ENCODE measurements around the gene ARHGAP12. TPM values are rescaled to one million over a fixed set of nuclear protein-coding genes. Genes with fewer than 3 reads are reported as not detected.
"Not testable (repeated sequence)": the region's sequence is repeated elsewhere in the genome, so short reads cannot be mapped to it uniquely, and the experiment has no call there.

The ARHGAP12 gene, protein sequence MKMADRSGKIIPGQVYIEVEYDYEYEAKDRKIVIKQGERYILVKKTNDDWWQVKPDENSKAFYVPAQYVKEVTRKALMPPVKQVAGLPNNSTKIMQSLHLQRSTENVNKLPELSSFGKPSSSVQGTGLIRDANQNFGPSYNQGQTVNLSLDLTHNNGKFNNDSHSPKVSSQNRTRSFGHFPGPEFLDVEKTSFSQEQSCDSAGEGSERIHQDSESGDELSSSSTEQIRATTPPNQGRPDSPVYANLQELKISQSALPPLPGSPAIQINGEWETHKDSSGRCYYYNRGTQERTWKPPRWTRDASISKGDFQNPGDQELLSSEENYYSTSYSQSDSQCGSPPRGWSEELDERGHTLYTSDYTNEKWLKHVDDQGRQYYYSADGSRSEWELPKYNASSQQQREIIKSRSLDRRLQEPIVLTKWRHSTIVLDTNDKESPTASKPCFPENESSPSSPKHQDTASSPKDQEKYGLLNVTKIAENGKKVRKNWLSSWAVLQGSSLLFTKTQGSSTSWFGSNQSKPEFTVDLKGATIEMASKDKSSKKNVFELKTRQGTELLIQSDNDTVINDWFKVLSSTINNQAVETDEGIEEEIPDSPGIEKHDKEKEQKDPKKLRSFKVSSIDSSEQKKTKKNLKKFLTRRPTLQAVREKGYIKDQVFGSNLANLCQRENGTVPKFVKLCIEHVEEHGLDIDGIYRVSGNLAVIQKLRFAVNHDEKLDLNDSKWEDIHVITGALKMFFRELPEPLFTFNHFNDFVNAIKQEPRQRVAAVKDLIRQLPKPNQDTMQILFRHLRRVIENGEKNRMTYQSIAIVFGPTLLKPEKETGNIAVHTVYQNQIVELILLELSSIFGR
- total RNA-seq = 1 to 10 TPM; 5.5 to 6.4 TPM

DNA sequence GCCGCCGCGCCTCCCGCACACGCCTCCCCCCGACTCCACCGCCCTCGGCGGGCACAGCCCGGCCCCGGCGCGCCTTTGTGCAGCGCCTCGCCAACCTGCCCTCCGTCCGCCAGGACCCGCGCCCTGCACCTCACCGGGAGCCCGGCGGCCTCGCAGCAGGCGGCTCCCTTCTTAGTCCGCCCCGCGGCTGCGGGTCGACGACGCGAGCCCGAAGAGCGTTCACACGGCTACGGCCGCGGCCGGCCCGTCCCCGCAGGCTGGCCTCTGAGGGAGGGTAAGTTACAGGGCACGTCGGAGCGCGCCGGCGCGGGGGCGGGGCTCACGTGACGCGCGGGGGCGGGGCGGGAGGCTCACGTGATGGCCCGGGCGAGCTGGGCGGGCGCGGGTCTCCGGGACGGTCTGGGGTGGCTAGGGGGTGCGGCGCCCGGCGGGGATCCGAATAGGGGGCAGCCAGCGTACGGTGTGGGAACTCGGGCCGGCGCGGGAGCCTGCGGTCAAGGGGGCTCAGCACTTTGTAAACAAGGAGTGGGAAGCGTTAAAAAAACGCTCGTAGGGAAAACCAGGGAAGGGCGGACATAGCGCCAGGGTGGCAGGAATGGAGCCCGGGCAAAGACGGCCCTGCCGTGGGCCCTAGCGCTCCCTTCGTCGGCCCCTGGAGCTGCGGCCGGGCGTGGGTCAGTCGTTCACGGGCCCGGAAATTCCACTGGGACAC, at the start of gene ARHGAP12:
ARHGAP12 (minus strand) TSS at position 283 of the 712 bp plus-strand sequence. CDS start 19,976 bp downstream, outside the sequence.
- Mint-ChIP-seq H3K27ac (peak within 1 kb of the TSS; percentile 74), H3K4me3 (peak within 1 kb of the TSS; percentile 84), H3K9me3 (ENCODE audit: low read depth) (no peaks in the 10 kb centered on the region), H3K36me3 (ENCODE audit: low read depth) (no peaks in the 10 kb centered on the region), H3K4me1 (peaks cover 42% of the 10 kb centered on the region), H3K27me3 (no peaks in the 10 kb centered on the region)
- POLR2A ChIA-PET = no interaction called here
- intact Hi-C loops (cut with DNase I, micrococcal nuclease) = loop anchor here (1.0 to 10.0 kb wide), 17 partner anchors 66 to 1226 kb away; partner anchors contain the start of genes EPC1 (in 2 of the 2), KIF5B (in 2 of the 2) and CCDC7 (in 1 of the 2)
- CTCF ChIA-PET = interaction anchor here (1.2 kb wide), 1 partner anchor 105 kb away, joined by 3 read pairs; no protein-coding TSS in a partner anchor
- ATAC-seq (peak; percentile 52), DNase-seq (peak; percentile 87)

DNA sequence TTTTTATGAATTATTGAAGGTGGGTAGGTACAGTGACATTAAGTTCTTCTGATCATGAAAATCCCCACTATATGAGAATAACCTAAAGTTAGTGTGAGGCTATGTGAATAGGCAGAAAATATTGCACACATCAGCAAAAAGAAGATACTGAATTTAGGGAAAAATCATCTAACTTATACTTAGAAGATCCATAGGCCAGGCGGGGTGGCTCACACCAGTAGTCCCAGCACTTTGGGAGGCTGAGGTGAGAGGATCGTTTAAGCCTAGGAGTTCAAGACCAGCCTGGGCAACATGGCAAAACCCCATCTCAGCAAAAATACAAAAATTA, 49.5 kb upstream of the ARHGAP12 start:
- Mint-ChIP-seq H3K4me3 (no peak overlapping the region), H3K9me3 (ENCODE audit: low read depth) (no peaks in the 10 kb centered on the region), H3K27ac (no peak overlapping the region), H3K36me3 (ENCODE audit: low read depth) (no peaks in the 10 kb centered on the region), H3K27me3 (no peaks in the 10 kb centered on the region), H3K4me1 (peaks cover 25% of the 10 kb centered on the region)
- CTCF ChIA-PET = no interaction called here
- POLR2A ChIA-PET = no interaction called here
- intact Hi-C loops (cut with DNase I, micrococcal nuclease) = no loop called here
- ATAC-seq = no peak
- DNase-seq = no peak

DNA sequence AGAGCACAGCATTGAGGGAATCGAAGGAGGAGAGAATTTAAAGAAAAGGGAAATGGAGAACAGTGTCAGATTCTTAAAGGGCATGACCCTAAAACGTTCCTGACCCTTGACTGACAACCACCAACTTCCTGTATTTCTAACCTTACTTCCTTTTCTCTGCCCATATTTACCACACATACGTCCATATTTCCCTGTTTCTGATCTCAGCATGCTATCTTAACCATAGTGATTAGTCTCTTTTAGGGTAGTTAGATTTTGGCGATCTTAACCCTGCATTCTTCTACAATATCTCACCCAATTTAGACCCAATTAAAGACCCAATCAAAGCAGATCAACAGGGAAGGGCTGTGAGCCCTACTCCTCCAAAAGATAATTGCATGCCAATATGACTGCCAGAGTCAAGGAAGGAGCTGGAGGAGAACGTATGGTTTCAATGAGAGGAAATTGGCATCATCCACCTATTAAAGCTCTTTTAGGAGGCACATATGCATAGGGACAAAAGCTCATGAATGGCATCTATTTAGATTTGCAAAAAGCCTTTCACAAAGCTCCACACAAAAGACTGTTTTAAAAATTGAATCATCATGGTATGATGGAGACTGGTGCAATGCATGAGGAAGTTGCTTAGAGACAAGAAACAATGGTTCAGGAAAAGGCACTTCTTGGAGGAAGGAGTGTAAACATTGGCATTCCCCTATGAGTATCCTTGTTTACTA, 49.0 kb upstream of the ARHGAP12 start:
- Mint-ChIP-seq H3K4me3 (no peak overlapping the region), H3K36me3 (ENCODE audit: low read depth) (no peaks in the 10 kb centered on the region), H3K9me3 (ENCODE audit: low read depth) (no peaks in the 10 kb centered on the region), H3K4me1 (peaks cover 25% of the 10 kb centered on the region), H3K27ac (no peak overlapping the region), H3K27me3 (no peaks in the 10 kb centered on the region)
- ATAC-seq (no peak), DNase-seq (no peak)
- POLR2A ChIA-PET = no interaction called here
- CTCF ChIA-PET = interaction anchor here (0.6 to 0.9 kb wide), 4 partner anchors 16 to 1365 kb away, joined by 3 to 5 read pairs (median 3); no protein-coding TSS in a partner anchor
- intact Hi-C loops (cut with DNase I, micrococcal nuclease) = no loop called here

DNA sequence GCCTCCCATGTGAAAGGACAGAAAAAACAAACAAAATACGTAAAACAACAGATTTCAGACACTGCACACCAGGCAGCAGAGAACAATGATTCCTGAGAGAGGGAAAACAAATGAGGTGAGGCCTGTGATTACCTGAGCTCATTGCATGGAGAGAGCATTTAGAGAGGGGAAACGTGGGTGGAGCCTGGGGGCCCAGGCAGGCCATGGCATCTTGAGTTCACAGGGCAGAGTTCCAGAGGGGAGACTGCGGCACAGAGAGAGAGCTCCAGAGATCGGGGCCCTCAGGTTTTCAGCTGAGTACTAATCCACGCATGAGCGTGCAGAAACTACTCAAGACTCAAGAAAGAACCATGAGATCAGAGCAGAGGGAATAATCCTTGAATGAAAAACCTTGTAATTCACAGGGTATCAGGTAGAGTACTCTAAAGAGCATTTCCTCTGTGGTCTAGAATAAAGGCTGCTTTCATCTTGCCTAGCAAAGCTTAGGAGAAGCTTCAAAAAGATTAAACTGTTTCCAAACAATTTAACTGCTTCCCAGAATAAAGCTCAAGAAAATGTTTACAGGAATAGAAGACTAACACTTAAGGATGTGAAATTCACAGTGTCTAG, 46.6 kb upstream of the ARHGAP12 start:
- CTCF ChIA-PET = no interaction called here

DNA sequence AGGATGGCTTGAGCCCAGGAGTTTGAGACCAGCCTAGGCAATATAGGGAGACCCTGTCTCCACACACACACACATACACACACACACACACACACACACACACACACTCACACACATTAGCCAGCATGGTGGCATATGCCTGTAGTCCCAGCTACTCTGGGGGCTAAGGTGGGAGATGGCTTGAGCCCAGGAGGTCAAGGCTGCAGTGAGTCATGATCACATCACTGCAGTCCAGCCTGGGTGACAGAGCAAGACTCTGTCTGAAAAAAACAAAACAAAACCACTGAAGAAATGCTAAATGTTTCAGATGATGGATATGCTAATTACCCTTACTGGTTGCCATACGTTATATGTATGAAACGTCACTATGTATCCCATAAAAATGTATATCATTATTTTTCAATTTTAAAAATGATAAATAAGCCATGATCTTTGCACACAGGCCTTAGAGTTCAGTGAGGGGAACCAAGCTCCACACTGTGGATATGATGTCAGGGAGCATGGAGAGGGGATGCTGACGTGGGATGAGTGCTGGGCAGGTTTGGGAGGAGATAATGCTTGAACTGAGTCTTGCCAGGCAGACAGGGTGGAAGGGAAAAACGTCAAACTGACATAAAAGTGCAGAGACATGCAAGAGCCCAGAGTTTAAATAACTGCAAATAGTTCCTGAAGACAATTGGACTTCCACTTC, 45.9 kb upstream of the ARHGAP12 start:
- intact Hi-C loops (cut with DNase I, micrococcal nuclease) = no loop called here
- Mint-ChIP-seq H3K4me3 (no peak overlapping the region), H3K4me1 (peaks cover 25% of the 10 kb centered on the region), H3K9me3 (ENCODE audit: low read depth) (no peaks in the 10 kb centered on the region), H3K27ac (no peak overlapping the region), H3K27me3 (no peaks in the 10 kb centered on the region), H3K36me3 (ENCODE audit: low read depth) (no peaks in the 10 kb centered on the region)
- CTCF ChIA-PET = no interaction called here
- POLR2A ChIA-PET = no interaction called here
- DNase-seq (no peak), ATAC-seq (no peak)

More for the DNA sequence above, 46.6 kb upstream of the ARHGAP12 start:
- Mint-ChIP-seq H3K9me3 (ENCODE audit: low read depth) (no peaks in the 10 kb centered on the region), H3K4me3 (no peak overlapping the region), H3K36me3 (ENCODE audit: low read depth) (no peaks in the 10 kb centered on the region), H3K27me3 (no peaks in the 10 kb centered on the region), H3K27ac (no peak overlapping the region), H3K4me1 (peaks cover 25% of the 10 kb centered on the region)
- intact Hi-C loops (cut with DNase I, micrococcal nuclease) = no loop called here
- POLR2A ChIA-PET = no interaction called here
- DNase-seq (no peak), ATAC-seq (no peak)

DNA sequence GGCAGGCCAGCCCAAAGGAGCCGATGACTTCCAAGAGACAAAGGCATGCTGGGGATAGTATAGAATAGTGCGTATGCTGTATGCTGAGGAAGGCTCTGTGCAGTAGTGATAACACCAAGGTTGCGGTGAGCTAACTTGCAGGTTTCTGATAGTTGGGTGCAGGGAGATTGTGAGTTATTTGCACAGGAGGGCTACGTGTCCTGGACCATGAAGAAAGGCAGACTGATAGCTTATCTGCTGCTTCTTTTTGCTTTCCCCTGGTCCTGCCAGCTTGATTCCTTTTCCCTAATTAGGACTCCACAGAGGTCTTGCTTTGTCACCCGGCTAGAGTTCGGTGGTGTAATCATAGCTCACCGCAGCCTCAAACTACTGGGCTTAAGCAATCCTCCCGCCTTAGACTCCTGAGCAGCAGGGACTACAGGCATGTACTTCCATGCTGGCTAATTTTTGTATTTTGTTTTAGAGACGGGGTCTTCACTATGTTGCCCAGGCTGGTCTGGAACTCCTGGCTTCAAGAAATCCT, 43.9 kb upstream of the ARHGAP12 start:
- ChIA-PET POLR2A (no interaction called here), CTCF (no interaction called here)
- Mint-ChIP-seq H3K4me3 (no peak overlapping the region), H3K36me3 (ENCODE audit: low read depth) (no peaks in the 10 kb centered on the region), H3K27me3 (no peaks in the 10 kb centered on the region), H3K27ac (no peak overlapping the region), H3K4me1 (peaks cover 20% of the 10 kb centered on the region), H3K9me3 (ENCODE audit: low read depth) (no peaks in the 10 kb centered on the region)
- ATAC-seq (no peak), DNase-seq (no peak)
- intact Hi-C loops (cut with DNase I, micrococcal nuclease) = no loop called here

DNA sequence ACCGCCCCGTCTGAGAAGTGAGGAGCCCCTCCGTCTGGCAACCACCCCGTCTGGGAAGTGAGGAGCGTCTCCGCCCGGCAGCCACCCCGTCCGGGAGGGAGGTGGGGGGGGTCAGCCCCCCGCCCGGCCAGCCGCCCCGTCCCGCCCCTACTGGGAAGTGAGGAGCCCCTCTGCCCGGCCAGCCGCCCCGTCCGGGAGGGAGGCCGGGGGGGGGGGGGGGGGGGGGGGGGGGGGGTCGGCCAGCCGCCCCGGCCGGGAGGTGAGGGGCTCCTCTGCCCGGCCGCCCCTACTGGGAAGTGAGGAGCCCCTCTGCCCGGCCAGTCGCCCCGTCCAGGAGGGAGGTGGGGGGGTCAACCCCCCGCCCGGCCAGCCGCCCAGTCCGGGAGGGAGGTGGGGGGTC, 41.2 kb upstream of the ARHGAP12 start:
- ATAC-seq; intact Hi-C loops (cut with DNase I, micrococcal nuclease); H3K27ac Mint-ChIP-seq; DNase-seq; H3K27me3 Mint-ChIP-seq; H3K9me3 Mint-ChIP-seq (ENCODE audit: low read depth); POLR2A ChIA-PET; H3K4me1 Mint-ChIP-seq; CTCF ChIA-PET; H3K36me3 Mint-ChIP-seq (ENCODE audit: low read depth); H3K4me3 Mint-ChIP-seq: not testable (repeated sequence)

DNA sequence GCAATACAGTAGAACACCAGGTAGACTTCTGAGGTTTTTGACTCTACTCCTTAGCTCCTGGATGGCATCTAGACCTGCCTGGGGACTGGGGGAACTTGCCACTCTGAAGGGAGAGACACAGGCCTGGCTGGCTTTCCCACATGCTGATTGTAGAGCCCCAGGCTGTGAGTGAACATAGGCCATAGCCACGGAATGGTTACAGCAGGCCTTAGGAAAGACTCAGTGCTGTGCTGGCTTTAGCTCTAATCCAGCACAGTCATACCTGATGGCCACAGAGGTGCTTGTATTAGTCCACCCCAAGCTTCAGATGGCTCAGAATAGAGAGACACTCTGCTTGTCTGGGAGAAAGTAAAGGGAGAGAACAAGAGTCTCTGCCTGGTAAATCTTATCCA, 35.0 kb upstream of the ARHGAP12 start:
- Mint-ChIP-seq H3K36me3 (ENCODE audit: low read depth) (no peaks in the 10 kb centered on the region), H3K9me3 (ENCODE audit: low read depth) (no peaks in the 10 kb centered on the region), H3K27me3 (no peaks in the 10 kb centered on the region), H3K4me3 (no peak overlapping the region), H3K27ac (no peak overlapping the region), H3K4me1 (peaks cover 17% of the 10 kb centered on the region)
- DNase-seq = no peak
- CTCF ChIA-PET = interaction anchor here (0.8 kb wide), 1 partner anchor 101 kb away, joined by 4 read pairs; no protein-coding TSS in a partner anchor
- intact Hi-C loops (cut with DNase I, micrococcal nuclease) = no loop called here
- no peak for ATAC-seq
- POLR2A ChIA-PET = interaction anchor here (0.5 kb wide), 1 partner anchor 426 kb away, joined by 3 read pairs; no protein-coding TSS in a partner anchor

DNA sequence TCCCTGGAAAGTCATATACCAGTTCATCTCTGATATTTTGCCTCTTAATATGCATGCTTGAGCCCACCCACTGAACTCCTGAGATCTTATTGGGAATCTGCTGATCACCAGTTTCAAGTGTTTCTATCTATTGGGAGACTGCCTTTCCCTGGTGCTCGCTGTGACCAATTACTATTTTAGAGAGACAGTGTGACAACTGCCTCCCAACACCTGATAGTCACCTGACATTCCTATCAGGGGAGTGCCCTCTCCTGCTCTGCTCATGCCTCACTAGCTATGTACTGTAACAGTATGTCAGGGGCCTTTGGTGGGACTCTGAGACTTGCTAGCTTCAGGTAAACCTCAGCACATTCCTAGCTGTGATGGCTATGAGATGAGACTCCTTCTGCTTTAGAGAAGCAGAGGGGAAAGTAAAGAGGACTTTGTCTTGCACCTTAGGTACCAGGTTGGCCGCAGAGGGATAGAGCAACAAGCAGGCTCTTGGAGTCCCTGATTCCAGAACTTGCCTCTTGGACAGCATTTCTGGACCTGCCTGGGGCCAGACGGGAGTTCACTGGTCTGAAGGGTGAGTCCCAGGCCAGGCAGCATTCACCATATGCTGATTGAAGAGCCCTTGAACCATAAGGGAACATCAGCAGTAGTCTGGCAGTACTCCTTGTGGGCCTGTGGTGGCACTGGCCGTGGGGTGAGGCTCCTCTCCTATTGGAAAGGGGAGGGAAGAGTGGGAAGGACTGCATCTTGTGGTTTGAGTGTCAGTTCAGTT, 34.4 kb upstream of the ARHGAP12 start:
- ChIA-PET POLR2A (interaction anchor here (0.5 kb wide), 1 partner anchor 427 kb away, joined by 3 read pairs; no protein-coding TSS in a partner anchor), CTCF (interaction anchor here (0.8 kb wide), 1 partner anchor 101 kb away, joined by 4 read pairs; no protein-coding TSS in a partner anchor)
- H3K4me3 Mint-ChIP-seq = no peak overlapping the region
- no peaks in the 10 kb centered on the region for H3K9me3 Mint-ChIP-seq (ENCODE audit: low read depth)
- H3K27me3 Mint-ChIP-seq = no peaks in the 10 kb centered on the region
- DNase-seq (no peak), ATAC-seq (no peak)
- no peak overlapping the region for H3K27ac Mint-ChIP-seq
- peaks cover 17% of the 10 kb centered on the region for H3K4me1 Mint-ChIP-seq
- intact Hi-C loops (cut with DNase I, micrococcal nuclease) = no loop called here
- no peaks in the 10 kb centered on the region for H3K36me3 Mint-ChIP-seq (ENCODE audit: low read depth)

Measured in activated CD4-positive, alpha-beta T cell treated with anti-CD3 and anti-CD28 coated beads for 36 hours (primary cell).